Liver (tissue), 3 donors: ENCODE results near the gene MYO18B.

Experiments
- HNF4G ChIP-seq: IDR thresholded peaks from 2 replicates; pipeline ENCODE4 v1.6.1; 2016; ENCODE audit warnings: antibody characterized with exemption
- RAD21 ChIP-seq, 2 donors: IDR thresholded peaks; 2 replicates each; pipeline ENCODE4 v1.6.1; 2016; ENCODE audit warnings: antibody characterized with exemption in 2 of 2, mild to moderate bottlenecking in 2 of 2
- RXRA ChIP-seq, 2 donors: IDR thresholded peaks; 2 replicates each; pipeline ENCODE4 v1.6.1; 2017 to 2018; ENCODE audit warnings: antibody characterized with exemption in 2 of 2, mild to moderate bottlenecking in 1 of 2
- SP1 ChIP-seq: IDR thresholded peaks from 2 replicates; pipeline ENCODE4 v1.6.1; 2018; ENCODE audit warnings: antibody characterized with exemption, mild to moderate bottlenecking
- TAF1 ChIP-seq: conservative IDR thresholded peaks from 2 replicates; pipeline ENCODE4 v1.6.1; 2016; ENCODE audit warnings: antibody characterized with exemption, mild to moderate bottlenecking
- YY1 ChIP-seq: IDR thresholded peaks from 2 replicates; pipeline ENCODE4 v1.6.1; 2016; ENCODE audit warnings: antibody characterized with exemption, mild to moderate bottlenecking
- TF ChIP-seq, protein P1 (sequence below): fragments of 150-350 bp; IDR thresholded peaks from 2 replicates; pipeline ENCODE4 v1.5.1; 2017; ENCODE audit warnings: improper control_type of control experiment, low read depth, low read length; ENCODE audit not compliant: missing input control
- TF ChIP-seq, protein P2 (sequence below): IDR thresholded peaks from 2 replicates; pipeline ENCODE4 v1.6.1; 2016; ENCODE audit warnings: antibody characterized with exemption, mild to moderate bottlenecking
- TF ChIP-seq, protein P3 (sequence below): IDR thresholded peaks from 2 replicates; pipeline ENCODE4 v1.6.1; 2016; ENCODE audit warnings: antibody characterized with exemption
- TF ChIP-seq, protein P4 (sequence below): IDR thresholded peaks from 2 replicates; pipeline ENCODE4 v1.6.1; 2016; ENCODE audit warnings: antibody characterized with exemption
- donor health status: healthy.
- donor health status: healthy.

DNA sequence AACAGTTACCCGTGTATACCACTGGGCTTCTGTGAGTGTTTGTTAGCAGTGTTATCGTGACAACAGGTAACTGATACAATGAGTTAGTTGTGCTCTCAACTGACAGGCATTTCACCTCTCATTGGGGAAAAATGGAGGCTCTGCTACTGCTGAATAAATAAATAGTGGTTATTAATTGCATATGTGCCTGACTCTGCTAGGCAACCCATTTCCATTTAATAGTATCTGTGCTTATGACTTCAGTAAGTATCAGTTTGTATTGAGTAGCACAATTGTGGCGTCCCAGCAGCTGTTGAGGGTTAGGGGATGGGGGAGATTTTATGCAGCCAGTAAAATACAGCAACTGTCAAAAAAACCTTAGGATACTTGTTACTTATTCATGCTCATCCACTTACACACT, 303.9 kb downstream of the MYO18B start:
- TF ChIP-seq, protein P1, sequence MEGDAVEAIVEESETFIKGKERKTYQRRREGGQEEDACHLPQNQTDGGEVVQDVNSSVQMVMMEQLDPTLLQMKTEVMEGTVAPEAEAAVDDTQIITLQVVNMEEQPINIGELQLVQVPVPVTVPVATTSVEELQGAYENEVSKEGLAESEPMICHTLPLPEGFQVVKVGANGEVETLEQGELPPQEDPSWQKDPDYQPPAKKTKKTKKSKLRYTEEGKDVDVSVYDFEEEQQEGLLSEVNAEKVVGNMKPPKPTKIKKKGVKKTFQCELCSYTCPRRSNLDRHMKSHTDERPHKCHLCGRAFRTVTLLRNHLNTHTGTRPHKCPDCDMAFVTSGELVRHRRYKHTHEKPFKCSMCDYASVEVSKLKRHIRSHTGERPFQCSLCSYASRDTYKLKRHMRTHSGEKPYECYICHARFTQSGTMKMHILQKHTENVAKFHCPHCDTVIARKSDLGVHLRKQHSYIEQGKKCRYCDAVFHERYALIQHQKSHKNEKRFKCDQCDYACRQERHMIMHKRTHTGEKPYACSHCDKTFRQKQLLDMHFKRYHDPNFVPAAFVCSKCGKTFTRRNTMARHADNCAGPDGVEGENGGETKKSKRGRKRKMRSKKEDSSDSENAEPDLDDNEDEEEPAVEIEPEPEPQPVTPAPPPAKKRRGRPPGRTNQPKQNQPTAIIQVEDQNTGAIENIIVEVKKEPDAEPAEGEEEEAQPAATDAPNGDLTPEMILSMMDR: no peak
- TF ChIP-seq, protein P2, sequence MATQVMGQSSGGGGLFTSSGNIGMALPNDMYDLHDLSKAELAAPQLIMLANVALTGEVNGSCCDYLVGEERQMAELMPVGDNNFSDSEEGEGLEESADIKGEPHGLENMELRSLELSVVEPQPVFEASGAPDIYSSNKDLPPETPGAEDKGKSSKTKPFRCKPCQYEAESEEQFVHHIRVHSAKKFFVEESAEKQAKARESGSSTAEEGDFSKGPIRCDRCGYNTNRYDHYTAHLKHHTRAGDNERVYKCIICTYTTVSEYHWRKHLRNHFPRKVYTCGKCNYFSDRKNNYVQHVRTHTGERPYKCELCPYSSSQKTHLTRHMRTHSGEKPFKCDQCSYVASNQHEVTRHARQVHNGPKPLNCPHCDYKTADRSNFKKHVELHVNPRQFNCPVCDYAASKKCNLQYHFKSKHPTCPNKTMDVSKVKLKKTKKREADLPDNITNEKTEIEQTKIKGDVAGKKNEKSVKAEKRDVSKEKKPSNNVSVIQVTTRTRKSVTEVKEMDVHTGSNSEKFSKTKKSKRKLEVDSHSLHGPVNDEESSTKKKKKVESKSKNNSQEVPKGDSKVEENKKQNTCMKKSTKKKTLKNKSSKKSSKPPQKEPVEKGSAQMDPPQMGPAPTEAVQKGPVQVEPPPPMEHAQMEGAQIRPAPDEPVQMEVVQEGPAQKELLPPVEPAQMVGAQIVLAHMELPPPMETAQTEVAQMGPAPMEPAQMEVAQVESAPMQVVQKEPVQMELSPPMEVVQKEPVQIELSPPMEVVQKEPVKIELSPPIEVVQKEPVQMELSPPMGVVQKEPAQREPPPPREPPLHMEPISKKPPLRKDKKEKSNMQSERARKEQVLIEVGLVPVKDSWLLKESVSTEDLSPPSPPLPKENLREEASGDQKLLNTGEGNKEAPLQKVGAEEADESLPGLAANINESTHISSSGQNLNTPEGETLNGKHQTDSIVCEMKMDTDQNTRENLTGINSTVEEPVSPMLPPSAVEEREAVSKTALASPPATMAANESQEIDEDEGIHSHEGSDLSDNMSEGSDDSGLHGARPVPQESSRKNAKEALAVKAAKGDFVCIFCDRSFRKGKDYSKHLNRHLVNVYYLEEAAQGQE: no peak
- no peak for TF ChIP-seq RAD21 (IDR thresholded peaks at IDR 0.05)
- TF ChIP-seq TAF1: no peak
- TF ChIP-seq SP1: no peak
- TF ChIP-seq, protein P3, sequence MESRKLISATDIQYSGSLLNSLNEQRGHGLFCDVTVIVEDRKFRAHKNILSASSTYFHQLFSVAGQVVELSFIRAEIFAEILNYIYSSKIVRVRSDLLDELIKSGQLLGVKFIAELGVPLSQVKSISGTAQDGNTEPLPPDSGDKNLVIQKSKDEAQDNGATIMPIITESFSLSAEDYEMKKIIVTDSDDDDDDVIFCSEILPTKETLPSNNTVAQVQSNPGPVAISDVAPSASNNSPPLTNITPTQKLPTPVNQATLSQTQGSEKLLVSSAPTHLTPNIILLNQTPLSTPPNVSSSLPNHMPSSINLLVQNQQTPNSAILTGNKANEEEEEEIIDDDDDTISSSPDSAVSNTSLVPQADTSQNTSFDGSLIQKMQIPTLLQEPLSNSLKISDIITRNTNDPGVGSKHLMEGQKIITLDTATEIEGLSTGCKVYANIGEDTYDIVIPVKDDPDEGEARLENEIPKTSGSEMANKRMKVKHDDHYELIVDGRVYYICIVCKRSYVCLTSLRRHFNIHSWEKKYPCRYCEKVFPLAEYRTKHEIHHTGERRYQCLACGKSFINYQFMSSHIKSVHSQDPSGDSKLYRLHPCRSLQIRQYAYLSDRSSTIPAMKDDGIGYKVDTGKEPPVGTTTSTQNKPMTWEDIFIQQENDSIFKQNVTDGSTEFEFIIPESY: no peak
- TF ChIP-seq HNF4G: no peak
- TF ChIP-seq YY1: no peak
- TF ChIP-seq, protein P4, sequence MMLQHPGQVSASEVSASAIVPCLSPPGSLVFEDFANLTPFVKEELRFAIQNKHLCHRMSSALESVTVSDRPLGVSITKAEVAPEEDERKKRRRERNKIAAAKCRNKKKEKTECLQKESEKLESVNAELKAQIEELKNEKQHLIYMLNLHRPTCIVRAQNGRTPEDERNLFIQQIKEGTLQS: no peak
- TF ChIP-seq RXRA (IDR thresholded peaks at IDR 0.05): no peak
